Measurements from ENCODE around the gene BCKDK.

Gene BCKDK

DNA sequence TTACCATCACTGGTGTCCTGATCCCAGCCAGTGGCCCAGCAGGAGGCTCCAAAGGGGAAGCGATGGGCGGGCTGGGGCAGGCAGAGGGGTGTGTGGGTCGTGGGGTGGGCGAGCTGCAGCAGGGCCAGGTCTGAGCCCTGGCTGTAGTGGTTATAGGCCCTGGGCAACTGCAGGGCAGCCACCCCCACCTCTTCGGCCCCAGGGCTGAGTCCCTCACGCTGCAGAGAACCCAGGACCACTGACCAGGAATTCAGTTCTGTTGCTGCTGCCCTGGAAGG is 21.6 kb upstream of the BCKDK start:
- H3K27me3 ChIP-seq (ENCODE audit: control insufficient read depth, low read length): no peaks in the 10 kb centered on the region
- H3K4me1 ChIP-seq (ENCODE audit: control insufficient read depth, low read length): peaks cover 3% of the 10 kb centered on the region; the same call in 1 of the 2 replicates
- no peak overlapping the region for H3K4me3 ChIP-seq (ENCODE audit: low read length)
- H3F3A ChIP-seq (ENCODE audit: control insufficient read depth, insufficient read depth): no peaks in the 10 kb centered on the region
- H3K36me3 ChIP-seq (ENCODE audit: control insufficient read depth, low read length): peaks cover 52% of the 10 kb centered on the region
- 0 out of 2 replicates have a peak, but pooled peaks cover 4% of the 10 kb centered on the region for H4K20me1 ChIP-seq (ENCODE audit: control insufficient read depth, insufficient read depth, low read depth, low read length)
- TF ChIP-seq EZH2phosphoT487 (IDR thresholded peaks at IDR 0.05; ENCODE audit: borderline replicate concordance, low read length): no peak
- TF ChIP-seq, protein P1, sequence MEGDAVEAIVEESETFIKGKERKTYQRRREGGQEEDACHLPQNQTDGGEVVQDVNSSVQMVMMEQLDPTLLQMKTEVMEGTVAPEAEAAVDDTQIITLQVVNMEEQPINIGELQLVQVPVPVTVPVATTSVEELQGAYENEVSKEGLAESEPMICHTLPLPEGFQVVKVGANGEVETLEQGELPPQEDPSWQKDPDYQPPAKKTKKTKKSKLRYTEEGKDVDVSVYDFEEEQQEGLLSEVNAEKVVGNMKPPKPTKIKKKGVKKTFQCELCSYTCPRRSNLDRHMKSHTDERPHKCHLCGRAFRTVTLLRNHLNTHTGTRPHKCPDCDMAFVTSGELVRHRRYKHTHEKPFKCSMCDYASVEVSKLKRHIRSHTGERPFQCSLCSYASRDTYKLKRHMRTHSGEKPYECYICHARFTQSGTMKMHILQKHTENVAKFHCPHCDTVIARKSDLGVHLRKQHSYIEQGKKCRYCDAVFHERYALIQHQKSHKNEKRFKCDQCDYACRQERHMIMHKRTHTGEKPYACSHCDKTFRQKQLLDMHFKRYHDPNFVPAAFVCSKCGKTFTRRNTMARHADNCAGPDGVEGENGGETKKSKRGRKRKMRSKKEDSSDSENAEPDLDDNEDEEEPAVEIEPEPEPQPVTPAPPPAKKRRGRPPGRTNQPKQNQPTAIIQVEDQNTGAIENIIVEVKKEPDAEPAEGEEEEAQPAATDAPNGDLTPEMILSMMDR (IDR thresholded peaks at IDR 0.05; ENCODE audit: low read depth, low read length, poor library complexity, severe bottlenecking): no peak
- peaks cover 5% of the 10 kb centered on the region; the same call in 1 of the 2 replicates for H3K79me2 ChIP-seq (ENCODE audit: control insufficient read depth, low read length)
- no peak overlapping the region for H3K27ac ChIP-seq (ENCODE audit: low read depth, low read length)
- no peak overlapping the region for H3K4me2 ChIP-seq (ENCODE audit: low read length)
- H3K9me2 ChIP-seq (replicated peaks; ENCODE audit: control insufficient read depth, low read length): no peaks in the 10 kb centered on the region
- H3K9me3 ChIP-seq (ENCODE audit: control insufficient read depth, insufficient read depth, low read length): no peaks in the 10 kb centered on the region

DNA sequence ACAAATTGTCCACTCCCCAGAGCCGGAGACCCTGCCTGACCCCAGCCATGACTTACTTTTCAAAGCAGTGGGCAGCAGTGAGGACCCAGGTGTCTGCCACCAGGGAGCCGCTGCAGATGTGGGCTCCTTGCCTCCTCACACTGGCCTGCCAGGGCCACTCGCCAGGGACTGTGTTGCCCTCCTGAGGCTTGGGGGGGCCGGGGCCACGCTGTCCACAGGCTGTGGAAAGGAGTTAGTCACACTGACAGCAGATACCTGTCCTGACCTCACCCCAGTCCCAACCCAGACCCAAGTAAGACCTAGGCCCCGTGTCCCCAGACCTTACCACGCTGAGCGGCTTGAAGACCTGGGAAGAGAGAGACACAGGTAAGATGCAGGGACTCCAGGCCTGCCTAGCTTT is 20.7 kb upstream of the BCKDK start:
- peaks cover 8% of the 10 kb centered on the region for H3K79me2 ChIP-seq (ENCODE audit: control insufficient read depth, low read length)
- no peak overlapping the region for H3K4me3 ChIP-seq (ENCODE audit: low read length)
- no peak overlapping the region for H3K4me2 ChIP-seq (ENCODE audit: low read length)
- no peaks in the 10 kb centered on the region for H3K9me3 ChIP-seq (ENCODE audit: control insufficient read depth, insufficient read depth, low read length)
- H3F3A ChIP-seq (ENCODE audit: control insufficient read depth, insufficient read depth): no peaks in the 10 kb centered on the region
- H3K4me1 ChIP-seq (ENCODE audit: control insufficient read depth, low read length): peaks cover 3% of the 10 kb centered on the region; the same call in 1 of the 2 replicates
- H3K9me2 ChIP-seq (replicated peaks; ENCODE audit: control insufficient read depth, low read length): no peaks in the 10 kb centered on the region
- no peak for TF ChIP-seq EZH2phosphoT487 (IDR thresholded peaks at IDR 0.05; ENCODE audit: borderline replicate concordance, low read length)
- TF ChIP-seq, protein P1 (IDR thresholded peaks at IDR 0.05; ENCODE audit: low read depth, low read length, poor library complexity, severe bottlenecking): no peak
- H3K36me3 ChIP-seq (ENCODE audit: control insufficient read depth, low read length): peaks cover 44% of the 10 kb centered on the region
- no peak overlapping the region for H3K27ac ChIP-seq (ENCODE audit: low read depth, low read length)
- H3K27me3 ChIP-seq (ENCODE audit: control insufficient read depth, low read length): no peaks in the 10 kb centered on the region
- H4K20me1 ChIP-seq (ENCODE audit: control insufficient read depth, insufficient read depth, low read depth, low read length): 0 out of 2 replicates have a peak, but pooled peaks cover under 1% of the 10 kb centered on the region

DNA sequence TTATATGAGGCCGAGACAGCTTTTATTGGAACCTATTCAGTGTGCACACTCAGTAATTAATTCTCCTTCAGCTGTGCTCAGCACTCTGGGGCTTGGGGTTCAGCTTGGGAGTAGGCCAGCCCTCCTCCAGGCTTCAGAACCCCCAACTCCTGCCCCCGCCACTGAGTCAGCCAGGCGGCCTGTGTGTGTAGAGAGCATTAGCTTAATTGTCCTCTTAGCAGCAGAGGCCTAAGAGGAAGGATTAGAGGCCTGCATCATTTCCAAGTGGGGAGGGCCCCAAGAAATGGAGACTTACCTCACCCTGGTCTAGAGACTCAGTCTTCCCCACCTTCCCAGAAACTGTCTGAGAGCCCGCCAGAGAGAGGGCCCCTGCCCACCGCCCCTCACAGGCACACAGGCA is 20.2 kb upstream of the BCKDK start:
- Histone ChIP-seq H3K79me2 (ENCODE audit: control insufficient read depth, low read length) (peaks cover 13% of the 10 kb centered on the region), H3K9me2 (replicated peaks; ENCODE audit: control insufficient read depth, low read length) (no peaks in the 10 kb centered on the region), H3K4me3 (ENCODE audit: low read length) (no peak overlapping the region), H3K4me2 (ENCODE audit: low read length) (no peak overlapping the region), H3F3A (ENCODE audit: control insufficient read depth, insufficient read depth) (no peaks in the 10 kb centered on the region), H3K36me3 (ENCODE audit: control insufficient read depth, low read length) (peaks cover 41% of the 10 kb centered on the region), H3K27me3 (ENCODE audit: control insufficient read depth, low read length) (no peaks in the 10 kb centered on the region), H4K20me1 (ENCODE audit: control insufficient read depth, insufficient read depth, low read depth, low read length) (no peaks in the 10 kb centered on the region), H3K9me3 (ENCODE audit: control insufficient read depth, insufficient read depth, low read length) (no peaks in the 10 kb centered on the region), H3K27ac (ENCODE audit: low read depth, low read length) (no peak overlapping the region), H3K4me1 (ENCODE audit: control insufficient read depth, low read length) (peaks cover 4% of the 10 kb centered on the region)
- TF ChIP-seq, protein P1 (IDR thresholded peaks at IDR 0.05; ENCODE audit: low read depth, low read length, poor library complexity, severe bottlenecking): no peak
- TF ChIP-seq EZH2phosphoT487 (IDR thresholded peaks at IDR 0.05; ENCODE audit: borderline replicate concordance, low read length): no peak
